Prostate gland (tissue), 2 donors: ENCODE data around the gene ABCC5.

Experiments used
- POLR2A ChIP-seq: fragments of 450-650 bp; IDR thresholded peaks from one replicate; pipeline ENCODE4 v1.6.1; 2016; ENCODE audit warnings: antibody characterized with exemption, mild to moderate bottlenecking
- POLR2AphosphoS5 ChIP-seq: sonication (generic); formaldehyde crosslinking; IDR thresholded peaks from one replicate; pipeline ENCODE4 v1.6.1; 2017; ENCODE audit warnings: antibody characterized with exemption
- TF ChIP-seq, protein P1 (sequence below), 4 experiments: fragments of 200-600 bp in 2 of 4; fragments of 450-650 bp in 2 of 4; sonication (generic) in 2 of 4; IDR thresholded peaks; 1 replicate in 3 of 4; 2 replicates in 1 of 4; pipeline ENCODE4 v1.5.1; 2016 to 2019; ENCODE audit warnings: antibody characterized with exemption in 4 of 4, mild to moderate bottlenecking in 2 of 4, moderate library complexity in 2 of 4

DNA sequence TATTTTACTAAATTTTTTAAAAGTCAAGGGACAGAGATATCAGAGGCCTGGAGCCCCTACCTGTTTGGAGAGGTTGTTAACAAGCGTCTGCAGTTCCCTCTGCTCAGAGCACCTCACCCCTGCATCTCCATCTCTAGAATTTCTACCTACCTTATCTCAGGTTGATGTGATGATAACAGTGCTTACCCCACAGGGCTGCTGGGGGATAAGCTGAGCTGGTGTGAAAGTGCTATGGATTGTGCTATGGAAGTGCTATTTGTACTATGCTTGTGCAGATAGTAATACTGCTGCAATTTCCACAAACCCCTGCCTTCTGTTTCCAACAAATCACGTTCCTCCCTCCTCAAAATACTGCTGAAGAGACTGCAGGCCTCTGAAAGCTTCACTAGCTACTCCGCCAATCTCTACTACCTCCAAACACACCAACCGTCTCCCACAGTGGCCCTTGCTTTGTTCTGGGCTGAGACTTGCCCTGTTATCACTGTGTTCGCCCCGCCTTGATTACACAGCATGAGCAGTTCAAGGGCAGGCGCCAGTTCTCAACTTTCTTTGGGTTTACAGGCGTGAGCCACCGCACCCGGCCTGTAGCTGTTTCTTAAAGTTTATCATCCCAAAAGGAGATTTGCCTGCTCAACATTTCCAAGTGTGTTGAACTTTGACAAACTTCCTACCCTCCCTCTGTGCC is 104.6 kb downstream of the ABCC5 start:
- TF ChIP-seq POLR2A, result no peak
- TF ChIP-seq, protein P1, sequence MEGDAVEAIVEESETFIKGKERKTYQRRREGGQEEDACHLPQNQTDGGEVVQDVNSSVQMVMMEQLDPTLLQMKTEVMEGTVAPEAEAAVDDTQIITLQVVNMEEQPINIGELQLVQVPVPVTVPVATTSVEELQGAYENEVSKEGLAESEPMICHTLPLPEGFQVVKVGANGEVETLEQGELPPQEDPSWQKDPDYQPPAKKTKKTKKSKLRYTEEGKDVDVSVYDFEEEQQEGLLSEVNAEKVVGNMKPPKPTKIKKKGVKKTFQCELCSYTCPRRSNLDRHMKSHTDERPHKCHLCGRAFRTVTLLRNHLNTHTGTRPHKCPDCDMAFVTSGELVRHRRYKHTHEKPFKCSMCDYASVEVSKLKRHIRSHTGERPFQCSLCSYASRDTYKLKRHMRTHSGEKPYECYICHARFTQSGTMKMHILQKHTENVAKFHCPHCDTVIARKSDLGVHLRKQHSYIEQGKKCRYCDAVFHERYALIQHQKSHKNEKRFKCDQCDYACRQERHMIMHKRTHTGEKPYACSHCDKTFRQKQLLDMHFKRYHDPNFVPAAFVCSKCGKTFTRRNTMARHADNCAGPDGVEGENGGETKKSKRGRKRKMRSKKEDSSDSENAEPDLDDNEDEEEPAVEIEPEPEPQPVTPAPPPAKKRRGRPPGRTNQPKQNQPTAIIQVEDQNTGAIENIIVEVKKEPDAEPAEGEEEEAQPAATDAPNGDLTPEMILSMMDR (IDR thresholded peaks at IDR 0.05), result no peak
- TF ChIP-seq POLR2AphosphoS5, result no peak
